Activated effector memory CD4-positive, alpha-beta T cell treated with Interleukin-2 at 50 U/mL for 16 hours (primary cell): ENCODE data around the gene TYR.
"Not testable (repeated sequence)": the region's sequence is repeated elsewhere in the genome, so short reads cannot be mapped to it uniquely, and the experiment has no call there.

Experiments
- DNase-seq: peaks from one replicate; pipeline ENCODE4 v3.0.0-alpha.2; 2020

Gene TYR

DNA sequence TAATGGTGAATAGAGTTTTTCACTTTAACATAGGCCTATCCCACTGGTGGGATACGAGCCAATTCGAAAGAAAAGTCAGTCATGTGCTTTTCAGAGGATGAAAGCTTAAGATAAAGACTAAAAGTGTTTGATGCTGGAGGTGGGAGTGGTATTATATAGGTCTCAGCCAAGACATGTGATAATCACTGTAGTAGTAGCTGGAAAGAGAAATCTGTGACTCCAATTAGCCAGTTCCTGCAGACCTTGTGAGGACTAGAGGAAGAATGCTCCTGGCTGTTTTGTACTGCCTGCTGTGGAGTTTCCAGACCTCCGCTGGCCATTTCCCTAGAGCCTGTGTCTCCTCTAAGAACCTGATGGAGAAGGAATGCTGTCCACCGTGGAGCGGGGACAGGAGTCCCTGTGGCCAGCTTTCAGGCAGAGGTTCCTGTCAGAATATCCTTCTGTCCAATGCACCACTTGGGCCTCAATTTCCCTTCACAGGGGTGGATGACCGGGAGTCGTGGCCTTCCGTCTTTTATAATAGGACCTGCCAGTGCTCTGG lies at the start of gene TYR:
Gene TYR (plus strand): TSS at position 185 of the 541 bp plus-strand sequence. CDS start 79 bp downstream, at position 264.
- no peak for DNase-seq

DNA sequence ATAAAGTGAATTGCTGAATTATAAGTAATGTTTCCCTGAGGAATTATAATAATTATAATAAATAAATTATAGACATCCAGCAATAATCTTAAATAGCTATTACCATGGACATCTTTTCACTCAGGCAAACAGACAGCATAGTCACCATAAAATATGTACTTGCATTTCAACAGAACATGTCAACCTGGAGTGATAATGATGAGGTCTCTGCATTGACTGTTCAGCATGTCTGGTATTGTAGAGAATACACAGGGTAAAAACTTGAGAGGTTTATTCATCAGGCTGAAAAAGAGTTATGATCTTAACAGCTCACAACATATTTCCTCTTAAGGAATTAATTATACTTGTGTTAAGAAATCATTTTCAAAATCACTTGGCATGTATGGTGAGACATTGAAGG lies 41.1 kb upstream of the TYR start:
- no peak for DNase-seq

DNA sequence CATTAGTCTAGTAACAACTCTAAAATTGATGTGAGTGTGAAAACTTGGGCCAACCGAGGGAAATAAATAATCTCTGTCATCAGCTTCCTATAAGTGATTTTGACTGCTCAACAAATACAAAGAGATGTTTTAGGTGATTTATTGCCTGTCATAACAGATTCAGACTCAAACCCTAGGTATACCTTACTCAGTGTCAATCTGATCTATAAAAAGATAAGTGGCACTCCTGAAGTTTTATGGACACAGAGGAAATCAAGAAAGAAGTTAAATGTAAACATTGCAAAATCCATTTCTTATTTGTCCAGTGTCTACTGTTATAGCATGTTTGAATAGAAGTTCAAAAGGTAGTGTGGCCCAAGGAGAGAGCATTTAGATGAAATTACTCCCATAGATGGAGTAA lies 30.4 kb upstream of the TYR start:
- no peak for DNase-seq

DNA sequence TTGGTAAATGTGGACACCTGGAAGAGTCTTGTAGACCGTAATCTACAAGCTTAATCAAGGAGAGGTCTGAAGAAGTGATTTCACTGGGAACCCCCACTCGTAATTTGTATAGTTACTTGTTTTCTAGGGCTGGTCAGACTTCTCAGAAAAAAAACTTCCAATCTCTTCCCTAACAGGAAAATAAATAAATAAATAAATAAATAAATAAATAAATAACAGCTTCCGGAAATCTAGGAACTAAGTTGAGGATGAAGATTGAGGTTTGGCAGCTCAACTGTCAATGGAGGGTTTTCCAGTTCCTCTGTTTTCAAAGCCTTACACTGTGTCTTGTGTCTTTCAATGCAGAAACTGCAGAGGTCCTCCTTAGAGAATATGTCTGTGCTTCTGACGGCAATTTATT lies 17.7 kb upstream of the TYR start:
- DNase-seq = no peak

DNA sequence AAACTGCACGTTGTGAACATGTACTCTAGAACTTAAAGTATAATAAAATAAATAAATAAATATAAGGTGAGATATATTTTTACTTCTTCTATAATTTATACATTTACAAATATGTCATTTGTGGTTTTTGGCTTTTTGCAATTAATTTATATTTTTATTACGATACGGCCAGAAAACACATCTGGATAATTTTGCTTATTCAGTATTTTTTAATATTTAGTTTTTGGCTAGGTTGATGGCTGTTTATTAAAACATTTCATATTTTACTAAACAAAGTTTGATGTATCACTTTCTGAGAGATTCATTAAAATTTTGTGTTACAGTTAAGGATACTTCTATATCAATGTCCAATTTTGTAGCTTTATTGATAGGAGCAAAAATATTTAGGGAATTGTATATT lies 15.7 kb upstream of the TYR start:
- DNase-seq = no peak

DNA sequence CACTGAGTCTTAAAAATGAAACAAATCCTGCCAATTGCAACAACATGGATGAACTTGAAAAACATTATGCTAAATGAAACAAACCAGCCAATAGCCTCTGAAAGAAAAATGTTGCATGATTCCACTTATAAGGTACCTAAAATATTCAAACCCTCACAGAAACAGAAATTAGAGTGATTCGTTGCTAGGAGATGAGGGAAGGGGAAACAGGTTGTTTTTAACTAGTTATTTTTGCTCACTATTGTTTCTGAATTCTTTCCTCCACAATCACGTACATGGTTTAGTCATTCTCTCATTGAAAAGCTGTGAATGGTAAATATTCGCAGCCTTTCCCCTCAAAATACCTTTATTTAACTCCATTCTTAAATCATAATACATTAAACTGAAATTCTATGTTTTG lies 14.0 kb upstream of the TYR start:
- no peak for DNase-seq

DNA sequence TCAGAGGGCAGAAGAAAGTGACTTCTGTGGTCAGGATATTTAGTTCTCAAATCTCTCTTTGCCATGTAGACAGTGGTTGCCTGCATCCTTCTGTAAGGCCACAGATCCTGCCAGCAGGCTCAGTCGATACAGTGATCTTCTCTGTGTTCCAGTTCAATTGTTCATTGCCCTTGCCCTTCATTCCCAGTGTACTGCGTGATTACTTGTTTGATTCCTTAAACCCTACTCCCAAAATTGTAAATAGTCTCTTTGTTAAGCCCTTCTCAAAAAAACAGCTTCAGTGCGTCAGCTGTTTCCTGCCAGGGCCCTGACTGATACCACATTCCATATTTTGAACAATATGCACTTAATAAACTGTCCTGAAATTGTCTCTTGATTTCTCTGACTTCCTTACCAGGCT lies 9.3 kb upstream of the TYR start:
- DNase-seq = no peak

DNA sequence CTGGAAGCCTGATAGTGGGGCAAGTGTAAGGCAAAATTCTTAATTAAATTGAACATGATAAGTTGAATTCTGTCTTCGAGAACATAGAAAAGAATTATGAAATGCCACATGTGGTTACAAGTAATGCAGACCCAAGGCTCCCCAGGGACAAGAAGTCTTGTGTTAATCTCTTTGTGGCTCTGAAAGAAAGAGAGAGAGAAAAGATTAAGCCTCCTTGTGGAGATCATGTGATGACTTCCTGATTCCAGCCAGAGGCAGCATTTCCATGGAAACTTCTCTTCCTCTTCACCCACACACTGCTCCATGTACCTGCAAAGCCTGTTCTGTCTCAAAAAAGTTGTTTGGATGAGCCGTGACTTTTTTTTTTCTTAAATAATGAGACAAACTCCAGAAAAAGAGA lies 1.9 kb upstream of the TYR start:
- no peak for DNase-seq

DNA sequence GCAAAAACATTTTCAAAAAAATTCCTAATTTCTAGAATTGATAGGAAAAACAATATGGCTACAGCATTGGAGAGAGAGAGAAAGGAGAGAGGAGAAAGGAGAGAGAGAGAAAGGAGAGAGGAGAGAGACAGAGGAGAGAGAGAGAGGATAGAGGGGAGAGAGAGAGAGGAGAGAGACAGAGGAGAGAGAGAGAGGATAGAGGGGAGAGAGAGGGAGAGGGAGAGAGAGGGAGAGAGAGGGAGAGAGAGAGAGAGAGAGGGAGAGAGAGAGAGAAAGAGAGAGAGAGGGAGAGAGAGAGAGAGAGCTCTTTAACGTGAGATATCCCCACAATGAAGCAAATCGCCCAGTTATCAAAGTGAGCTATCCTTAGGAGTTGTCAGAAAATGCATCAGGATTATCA lies 737 bp upstream of the TYR start:
- DNase-seq = no peak

DNA sequence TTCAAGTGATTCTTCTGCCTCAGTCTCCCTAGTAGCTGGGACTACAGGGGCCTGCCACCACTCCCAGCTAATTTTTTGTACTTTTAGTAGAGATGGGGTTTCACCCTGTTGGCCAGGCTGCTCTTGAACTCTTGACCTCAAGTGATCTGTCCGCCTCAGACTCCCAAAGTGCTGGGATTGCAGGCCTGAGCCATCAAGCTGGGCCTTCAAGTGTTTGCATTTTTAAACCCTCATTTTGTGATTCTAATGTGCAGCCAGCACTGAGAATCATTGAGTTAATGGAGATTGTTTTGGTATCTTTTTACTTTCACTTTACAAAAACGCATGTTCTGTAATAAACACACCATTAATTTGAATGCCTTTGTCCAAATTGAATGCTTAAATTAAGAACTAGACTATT lies 3.4 kb downstream of the TYR start:
- no peak for DNase-seq

DNA sequence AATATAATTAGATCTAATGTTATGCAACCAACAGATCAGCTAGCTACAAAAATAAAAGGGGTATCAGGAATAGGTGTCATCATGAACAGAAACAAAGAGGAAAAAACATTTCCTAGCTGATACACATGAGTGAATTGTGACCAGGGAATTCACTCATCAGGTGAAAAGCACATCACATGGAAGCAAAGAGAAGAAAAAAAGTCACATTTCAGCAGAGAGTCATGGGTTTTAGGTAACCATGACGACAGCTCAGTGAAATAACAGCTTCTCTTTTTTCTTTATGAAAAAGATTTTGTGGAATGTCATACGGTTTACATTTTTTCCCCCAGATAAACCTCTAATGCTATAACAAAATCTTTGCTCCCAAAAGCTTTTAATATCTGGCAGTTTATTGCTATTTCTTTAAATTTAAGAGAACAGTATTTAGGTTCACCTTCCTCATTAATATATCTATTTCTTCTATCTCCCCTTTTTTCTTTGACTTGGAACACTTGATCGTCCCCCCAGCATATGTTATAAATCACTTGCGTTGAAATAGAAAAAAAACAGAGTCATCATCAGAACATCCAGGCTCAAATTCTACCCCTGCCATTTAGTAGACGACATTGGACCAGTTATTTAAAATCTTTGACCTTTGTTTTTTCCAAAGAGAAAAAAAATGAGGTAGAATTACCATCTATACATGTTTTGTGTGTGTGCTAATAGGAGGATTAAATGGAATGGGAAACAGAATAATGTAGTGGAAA lies 5.3 kb downstream of the TYR start:
- no peak for DNase-seq

DNA sequence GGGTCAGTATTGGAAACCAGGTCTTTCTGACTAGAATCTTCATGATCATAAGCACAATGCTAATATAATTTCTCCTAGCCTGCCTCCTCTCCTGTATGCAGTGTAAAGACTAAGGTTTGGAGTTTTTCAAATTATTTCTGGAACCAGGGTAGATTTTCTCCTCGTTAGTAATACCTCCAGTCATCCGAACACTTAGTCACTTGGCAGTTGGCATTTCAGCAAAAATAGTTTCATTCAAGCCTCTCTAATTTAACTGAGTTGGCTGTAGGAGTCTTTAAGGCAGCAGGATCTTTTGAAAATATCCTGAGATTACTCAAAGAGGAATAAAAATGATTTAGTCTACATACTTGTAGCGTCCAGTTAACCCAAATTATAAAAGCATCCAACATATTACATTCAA lies 6.3 kb downstream of the TYR start:
- DNase-seq = no peak

DNA sequence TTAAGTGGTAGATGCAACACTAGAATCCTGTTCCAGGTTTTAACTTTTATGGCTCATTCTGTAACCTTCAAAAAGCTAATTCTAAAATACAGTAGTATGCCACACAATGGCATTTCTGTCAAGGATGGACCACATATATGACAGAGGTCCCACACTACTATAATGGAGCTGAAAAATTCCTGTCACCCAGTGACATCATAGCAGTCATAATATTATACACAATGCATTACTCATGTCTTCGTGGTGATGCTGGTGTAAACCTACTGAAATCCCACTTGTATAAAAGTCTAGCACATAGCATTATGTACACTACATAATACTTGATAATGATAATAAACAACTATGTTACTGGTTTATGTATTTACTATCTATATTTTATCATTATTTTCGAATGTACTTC lies 12.1 kb downstream of the TYR start:
- DNase-seq = no peak

DNA sequence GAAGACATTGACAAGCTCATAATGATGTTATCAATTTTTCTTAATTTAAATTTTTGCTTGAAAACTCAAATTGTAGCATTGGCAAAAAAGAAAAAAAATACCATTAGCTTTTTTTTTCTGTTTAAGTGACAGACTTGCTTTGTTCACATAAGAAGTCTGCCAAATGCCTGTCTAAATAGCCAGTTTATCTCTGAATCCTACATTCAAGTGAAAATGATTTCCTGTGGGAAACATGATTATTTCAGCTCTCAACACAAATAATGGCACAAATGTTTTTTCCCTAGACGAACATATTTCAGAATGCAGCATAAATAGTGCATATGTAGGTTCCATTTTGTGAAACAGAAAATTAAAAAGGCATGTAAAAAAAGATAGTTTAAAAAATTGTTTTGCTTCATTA lies 23.5 kb downstream of the TYR start:
- DNase-seq = no peak

DNA sequence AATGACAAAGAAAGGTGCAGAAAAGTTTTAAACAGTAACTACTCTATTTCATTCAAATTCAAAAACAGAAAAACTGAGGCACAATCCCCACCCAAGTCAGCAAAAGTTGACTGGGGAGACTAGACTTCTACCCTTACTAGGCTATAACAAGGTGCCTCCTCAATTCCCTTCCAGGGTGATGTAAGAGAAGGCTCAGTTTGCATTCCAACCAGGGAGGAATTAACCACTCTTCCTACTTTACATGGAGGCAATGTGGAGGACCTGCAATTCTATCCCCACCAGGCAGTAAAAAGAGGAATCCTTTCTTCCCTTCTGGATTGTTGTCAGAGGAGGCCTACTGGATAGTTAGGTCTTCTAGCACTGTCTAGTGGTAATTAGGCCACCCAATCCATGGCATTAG lies 26.1 kb downstream of the TYR start:
- no peak for DNase-seq

DNA sequence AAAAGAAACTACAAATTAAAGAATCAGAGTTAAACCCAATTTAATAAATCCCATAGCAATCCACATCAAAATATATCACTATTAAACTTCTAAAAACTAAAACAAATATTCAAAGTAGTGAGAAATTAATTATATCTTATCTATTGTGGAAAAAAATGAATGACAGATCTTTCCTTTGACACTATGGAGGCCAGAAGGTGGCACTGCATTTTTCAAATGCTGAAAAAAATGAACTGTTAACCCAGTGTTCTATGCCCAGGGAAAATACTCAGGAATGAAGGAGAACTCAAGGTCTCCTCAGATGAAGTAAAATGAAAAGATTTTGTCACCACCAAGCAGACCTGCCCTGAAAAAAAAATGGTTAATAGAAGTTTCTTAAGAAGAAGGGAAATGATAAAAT lies 27.7 kb downstream of the TYR start:
- no peak for DNase-seq

DNA sequence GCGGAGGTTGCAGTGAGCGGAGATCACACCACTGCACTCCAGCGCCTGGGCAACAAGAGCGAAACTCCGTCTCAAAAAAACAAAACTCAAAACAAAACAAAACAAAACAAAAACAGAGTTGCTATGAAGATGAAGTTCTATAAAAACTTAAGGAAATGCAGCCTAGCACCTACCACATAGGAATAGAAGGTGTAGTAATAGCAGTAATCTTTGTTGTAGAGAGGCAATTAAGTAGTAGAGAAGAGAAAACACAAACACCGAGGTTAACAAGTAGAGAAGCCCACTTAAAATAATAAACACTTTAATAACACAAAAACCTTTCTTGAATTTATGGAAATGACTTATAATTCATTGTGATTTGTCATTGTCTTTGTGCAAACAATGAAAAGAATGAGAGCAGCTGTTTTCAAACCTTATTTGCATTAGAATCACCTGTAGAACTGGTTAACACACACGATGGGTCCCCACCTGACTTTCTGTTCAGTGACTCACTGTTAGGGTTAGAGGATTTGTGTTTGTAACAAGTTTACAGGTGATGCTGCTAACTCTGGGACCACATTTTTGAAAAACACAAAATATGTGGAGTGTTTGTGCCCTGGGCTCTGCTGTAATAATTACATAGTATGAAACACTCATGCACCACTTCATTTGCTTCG lies 43.1 kb downstream of the TYR start:
- no peak for DNase-seq

DNA sequence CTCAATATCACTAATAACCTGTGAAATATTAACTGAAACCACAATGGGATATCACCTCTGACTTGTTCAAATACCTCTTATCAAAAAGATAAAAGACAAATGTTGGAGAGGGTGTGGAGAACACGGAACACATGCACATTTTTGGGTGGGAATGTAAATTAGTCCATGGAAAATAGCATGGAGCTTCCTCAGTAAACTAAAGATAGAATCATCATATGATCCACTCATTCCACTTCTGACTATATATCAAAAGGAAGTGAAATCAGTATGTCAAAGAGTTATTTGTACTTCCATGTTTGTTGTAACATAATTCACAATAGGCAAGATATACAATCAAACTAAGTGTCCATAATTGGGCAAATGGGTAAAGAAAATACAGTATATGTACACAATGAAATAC lies 57.4 kb downstream of the TYR start:
- DNase-seq = no peak

DNA sequence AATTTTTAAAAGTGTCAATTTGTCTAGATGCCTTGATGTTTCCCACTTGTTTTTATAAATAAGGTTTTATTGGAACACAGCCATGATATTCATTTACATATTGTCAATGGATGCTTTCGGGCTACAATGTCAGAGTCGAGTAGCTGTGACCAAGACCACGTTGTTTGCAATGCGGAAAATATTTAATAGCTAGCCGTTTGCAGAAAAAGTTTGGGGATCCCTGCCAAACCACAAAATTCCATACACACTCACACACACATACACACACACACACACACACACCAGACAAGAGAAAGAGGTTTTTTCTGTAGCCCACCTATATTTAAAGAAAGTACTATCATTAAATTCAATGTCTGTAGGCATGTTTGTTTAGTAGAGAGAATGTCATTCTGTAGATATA lies 58.3 kb downstream of the TYR start:
- no peak for DNase-seq

DNA sequence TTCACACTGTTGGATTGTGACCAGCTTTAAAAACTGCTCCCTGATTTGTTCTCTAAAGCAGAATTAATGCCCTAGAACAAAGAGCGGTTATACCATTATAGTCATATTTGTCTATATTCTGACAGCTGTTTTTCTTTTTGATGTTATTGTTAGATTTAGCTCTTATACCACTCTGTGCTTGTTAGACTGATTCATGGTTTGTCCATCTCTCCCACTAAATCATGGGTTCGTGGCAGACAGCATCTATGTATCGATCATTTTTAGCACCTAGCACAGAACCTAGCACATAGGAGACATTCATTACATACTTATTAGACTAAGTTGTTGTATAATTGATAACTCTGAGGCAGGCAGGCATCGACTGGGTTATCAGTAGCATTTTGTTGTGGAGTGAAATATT lies 69.3 kb downstream of the TYR start:
- not testable (repeated sequence) for DNase-seq

DNA sequence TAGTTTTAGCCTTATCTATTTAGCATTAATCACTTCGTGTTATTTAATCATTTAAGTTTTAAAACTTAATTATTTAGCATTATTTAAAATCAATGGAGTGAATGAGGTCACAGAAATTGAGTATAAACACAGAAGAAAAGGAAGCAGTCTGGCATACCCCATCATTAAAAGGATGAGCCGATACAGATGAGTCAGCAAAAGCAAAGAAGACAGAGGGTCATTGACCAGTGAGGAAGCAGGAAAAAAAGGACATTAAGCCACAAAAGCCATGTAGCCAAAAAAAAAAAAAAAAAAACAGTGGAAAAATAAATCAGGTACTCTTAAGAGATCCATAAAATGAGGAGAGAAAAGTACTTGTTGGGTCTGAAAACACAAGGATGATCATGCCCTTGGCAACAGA lies 71.5 kb downstream of the TYR start:
- DNase-seq = no peak

DNA sequence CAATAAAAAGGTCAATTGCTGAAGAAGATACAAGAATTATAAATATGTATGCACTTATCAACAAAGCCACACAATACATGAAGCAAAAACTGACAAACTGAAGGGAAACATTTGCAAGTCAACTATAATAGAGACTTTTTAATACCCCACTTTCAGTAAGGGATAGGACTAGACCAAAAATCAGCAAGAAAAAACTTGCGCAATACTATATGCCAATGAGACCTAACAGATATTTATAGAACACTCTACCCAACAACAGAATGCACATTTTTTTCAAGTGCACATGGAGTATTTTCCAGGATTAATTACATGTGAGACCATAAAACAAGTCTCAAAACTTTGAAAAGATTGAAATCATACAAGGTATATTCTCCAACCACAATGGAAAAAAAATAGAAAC lies 83.8 kb downstream of the TYR start:
- DNase-seq = not testable (repeated sequence)

DNA sequence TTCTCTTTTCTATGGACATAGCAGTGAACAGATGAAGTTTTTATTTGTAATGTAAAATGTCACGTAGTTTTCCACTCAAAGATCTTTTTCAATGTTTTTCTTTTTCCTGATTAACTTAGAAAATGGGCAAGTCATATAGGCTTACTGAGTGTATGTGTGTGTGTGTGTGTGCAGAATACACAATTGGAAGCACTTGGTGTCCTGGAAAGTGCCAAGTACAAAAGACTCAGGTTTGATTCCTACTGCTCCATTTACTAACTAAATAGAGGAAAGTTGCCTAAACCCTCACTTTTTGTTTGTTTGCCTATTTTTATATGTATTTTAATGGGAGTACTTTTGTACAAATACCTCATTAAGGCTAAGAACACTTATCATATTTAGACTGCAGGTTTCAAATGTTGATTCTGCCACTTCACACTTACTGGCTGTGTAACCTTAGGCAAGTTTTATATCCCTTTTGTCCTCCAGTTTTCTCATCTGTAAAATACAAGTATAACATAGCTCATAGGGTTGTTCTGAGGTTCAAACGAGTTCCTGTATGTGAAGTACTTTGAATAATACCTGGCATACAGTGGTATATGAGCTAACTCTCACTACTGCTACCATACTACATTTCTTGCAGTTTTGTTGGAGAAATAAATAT lies 90.1 kb downstream of the TYR start:
- DNase-seq = no peak

DNA sequence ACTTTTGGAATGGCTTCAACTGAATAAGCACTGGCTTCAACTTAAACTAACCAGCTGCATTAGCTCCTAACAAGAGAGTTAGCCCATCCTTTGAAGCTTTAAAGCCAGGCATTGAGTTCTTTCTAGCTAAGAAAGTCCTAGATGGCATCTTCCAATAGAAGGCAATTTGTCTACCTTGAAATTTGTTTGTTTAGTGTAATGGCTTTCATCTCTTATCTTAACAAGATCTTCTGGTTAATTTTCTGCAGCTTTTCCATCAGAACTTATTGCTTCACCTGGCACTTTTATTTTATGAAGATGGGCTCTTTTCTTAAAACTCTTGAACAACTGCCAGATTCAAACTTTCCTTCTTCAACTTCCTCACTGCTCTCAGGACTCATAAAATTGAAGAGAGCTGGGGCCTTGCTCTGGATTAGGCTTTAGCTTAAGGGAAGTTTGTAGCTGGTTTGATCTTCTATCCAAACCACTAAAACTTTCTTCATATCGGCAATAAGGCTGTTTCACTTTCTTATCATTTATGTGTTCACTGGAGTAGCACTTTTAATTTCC lies 94.9 kb downstream of the TYR start:
- not testable (repeated sequence) for DNase-seq
